HEK293 (cell line): ENCODE results near the gene TNNI3.

Source experiments
- BCL11B ChIP-seq: fragments of 450-650 bp; formaldehyde crosslinking; IDR thresholded peaks from 2 replicates; pipeline ENCODE4 v1.5.1; 2016; ENCODE audit warnings: low read depth, missing biosample characterization, missing genetic modification characterization
- KLF1 ChIP-seq: fragments of 450-650 bp; formaldehyde crosslinking; IDR thresholded peaks from 2 replicates; pipeline ENCODE4 v1.5.1; 2016; ENCODE audit warnings: missing biosample characterization, missing genetic modification characterization
- KLF7 ChIP-seq: fragments of 450-650 bp; formaldehyde crosslinking; IDR thresholded peaks from 2 replicates; pipeline ENCODE4 v1.5.1; 2016; ENCODE audit warnings: missing biosample characterization, missing genetic modification characterization, borderline replicate concordance
- MZF1 ChIP-seq: fragments of 450-650 bp; formaldehyde crosslinking; IDR thresholded peaks from 2 replicates; pipeline ENCODE4 v1.5.1; 2017; ENCODE audit warnings: missing biosample characterization, missing genetic modification characterization, borderline replicate concordance
- PATZ1 ChIP-seq: fragments of 450-650 bp; formaldehyde crosslinking; IDR thresholded peaks from 2 replicates; pipeline ENCODE4 v1.5.1; 2016; ENCODE audit warnings: missing biosample characterization, missing genetic modification characterization
- ZBTB21 ChIP-seq: fragments of 450-650 bp; formaldehyde crosslinking; IDR thresholded peaks from 2 replicates; pipeline ENCODE4 v1.5.1; 2017; ENCODE audit warnings: missing biosample characterization, missing genetic modification characterization
- ZBTB7A ChIP-seq: fragments of 450-650 bp; formaldehyde crosslinking; IDR thresholded peaks from 2 replicates; pipeline ENCODE4 v1.5.1; 2016; ENCODE audit warnings: low read depth, missing biosample characterization, missing genetic modification characterization
- ZNF23 ChIP-seq: fragments of 450-650 bp; formaldehyde crosslinking; IDR thresholded peaks from 2 replicates; pipeline ENCODE4 v1.5.1; 2016; ENCODE audit warnings: missing biosample characterization, missing genetic modification characterization, borderline replicate concordance
- ZNF302 ChIP-seq: fragments of 450-650 bp; formaldehyde crosslinking; IDR thresholded peaks from 2 replicates; pipeline ENCODE4 v1.5.1; 2016; ENCODE audit warnings: missing biosample characterization, missing genetic modification characterization, low read depth
- ZNF404 ChIP-seq: fragments of 450-650 bp; formaldehyde crosslinking; IDR thresholded peaks from 2 replicates; pipeline ENCODE4 v1.5.1; 2017; ENCODE audit warnings: missing biosample characterization, missing genetic modification characterization
- ZNF48 ChIP-seq: fragments of 450-650 bp; formaldehyde crosslinking; IDR thresholded peaks from 2 replicates; pipeline ENCODE4 v1.5.1; 2016; ENCODE audit warnings: missing biosample characterization, missing genetic modification characterization
- ZNF501 ChIP-seq: fragments of 450-650 bp; formaldehyde crosslinking; IDR thresholded peaks from 2 replicates; pipeline ENCODE4 v1.5.1; 2016; ENCODE audit warnings: missing biosample characterization, missing genetic modification characterization
- ZNF529 ChIP-seq: fragments of 450-650 bp; formaldehyde crosslinking; IDR thresholded peaks from 2 replicates; pipeline ENCODE4 v1.5.1; 2017; ENCODE audit warnings: missing genetic modification characterization, missing biosample characterization; ENCODE audit not compliant: insufficient replicate concordance
- ZNF548 ChIP-seq: fragments of 450-650 bp; formaldehyde crosslinking; IDR thresholded peaks from 2 replicates; pipeline ENCODE4 v1.5.1; 2016; ENCODE audit warnings: missing biosample characterization, missing genetic modification characterization
- ZNF654 ChIP-seq: fragments of 450-650 bp; formaldehyde crosslinking; IDR thresholded peaks from 2 replicates; pipeline ENCODE4 v1.5.1; 2016; ENCODE audit warnings: low read depth, missing biosample characterization, missing genetic modification characterization
- ZNF670 ChIP-seq: fragments of 450-650 bp; formaldehyde crosslinking; IDR thresholded peaks from 2 replicates; pipeline ENCODE4 v1.5.1; 2016; ENCODE audit warnings: missing biosample characterization, missing genetic modification characterization, low read depth
- ZNF701 ChIP-seq: fragments of 450-650 bp; formaldehyde crosslinking; IDR thresholded peaks from 2 replicates; pipeline ENCODE4 v1.5.1; 2016; ENCODE audit warnings: missing biosample characterization, missing genetic modification characterization
- ZNF768 ChIP-seq: fragments of 450-650 bp; formaldehyde crosslinking; IDR thresholded peaks from 2 replicates; pipeline ENCODE4 v1.5.1; 2018; ENCODE audit warnings: missing biosample characterization, mild to moderate bottlenecking, missing genetic modification characterization
- ZNF777 ChIP-seq: fragments of 450-650 bp; formaldehyde crosslinking; IDR thresholded peaks from 2 replicates; pipeline ENCODE4 v1.5.1; 2017; ENCODE audit warnings: missing biosample characterization, missing genetic modification characterization, borderline replicate concordance
- TF ChIP-seq, protein P1 (sequence below): fragments of 450-650 bp; formaldehyde crosslinking; conservative IDR thresholded peaks from 2 replicates; pipeline ENCODE4 v1.5.1; 2016; ENCODE audit warnings: low read depth, missing biosample characterization, missing genetic modification characterization
- TF ChIP-seq, protein P2 (sequence below): fragments of 450-650 bp; formaldehyde crosslinking; IDR thresholded peaks from 2 replicates; pipeline ENCODE4 v1.5.1; 2017; ENCODE audit warnings: missing biosample characterization, missing genetic modification characterization
- TF ChIP-seq, protein P3 (sequence below): fragments of 450-650 bp; formaldehyde crosslinking; IDR thresholded peaks from 2 replicates; pipeline ENCODE4 v1.5.1; 2016; ENCODE audit warnings: missing biosample characterization, missing genetic modification characterization, borderline replicate concordance
- TF ChIP-seq, protein P4 (sequence below): fragments of 450-650 bp; formaldehyde crosslinking; IDR thresholded peaks from 2 replicates; pipeline ENCODE4 v1.5.0; 2017; ENCODE audit warnings: missing biosample characterization, missing genetic modification characterization, borderline replicate concordance
- TF ChIP-seq, protein P5 (sequence below): fragments of 450-650 bp; formaldehyde crosslinking; IDR thresholded peaks from 2 replicates; pipeline ENCODE4; 2016; ENCODE audit warnings: missing biosample characterization, missing genetic modification characterization
- TF ChIP-seq, protein P6 (sequence below): fragments of 450-650 bp; formaldehyde crosslinking; IDR thresholded peaks from 2 replicates; pipeline ENCODE4 v1.5.1; 2016; ENCODE audit warnings: missing biosample characterization, missing genetic modification characterization

TNNI3 gene

DNA sequence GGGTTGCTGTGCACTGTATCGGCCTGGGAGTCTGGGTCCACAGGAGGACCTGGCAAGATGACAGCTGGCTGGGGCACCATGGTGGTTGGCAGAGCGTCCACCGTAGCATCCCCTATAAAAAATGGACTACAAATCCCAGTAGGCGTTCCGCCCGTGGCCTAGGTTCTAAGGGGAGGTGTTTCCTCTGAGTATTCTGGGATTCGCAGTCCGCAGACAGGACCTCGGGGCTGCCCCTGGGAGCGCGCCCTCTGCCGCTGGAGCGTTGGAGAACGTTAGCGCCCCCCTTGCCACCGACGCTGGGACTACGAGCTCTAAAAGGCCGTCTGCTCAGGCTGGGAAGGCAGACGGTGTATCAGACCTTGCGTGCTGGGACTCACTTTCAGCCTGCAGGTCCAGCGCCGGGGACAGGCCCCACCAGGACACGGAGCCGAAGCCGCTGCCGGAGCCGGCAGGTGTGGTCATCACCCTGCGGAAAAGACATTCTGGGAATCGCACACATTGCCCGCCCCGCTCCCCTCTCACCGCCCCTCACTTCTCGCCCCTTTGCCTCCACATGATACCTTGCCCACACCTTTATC, 8.5 kb upstream of the TNNI3 start (continued):
- TF ChIP-seq, protein P1, sequence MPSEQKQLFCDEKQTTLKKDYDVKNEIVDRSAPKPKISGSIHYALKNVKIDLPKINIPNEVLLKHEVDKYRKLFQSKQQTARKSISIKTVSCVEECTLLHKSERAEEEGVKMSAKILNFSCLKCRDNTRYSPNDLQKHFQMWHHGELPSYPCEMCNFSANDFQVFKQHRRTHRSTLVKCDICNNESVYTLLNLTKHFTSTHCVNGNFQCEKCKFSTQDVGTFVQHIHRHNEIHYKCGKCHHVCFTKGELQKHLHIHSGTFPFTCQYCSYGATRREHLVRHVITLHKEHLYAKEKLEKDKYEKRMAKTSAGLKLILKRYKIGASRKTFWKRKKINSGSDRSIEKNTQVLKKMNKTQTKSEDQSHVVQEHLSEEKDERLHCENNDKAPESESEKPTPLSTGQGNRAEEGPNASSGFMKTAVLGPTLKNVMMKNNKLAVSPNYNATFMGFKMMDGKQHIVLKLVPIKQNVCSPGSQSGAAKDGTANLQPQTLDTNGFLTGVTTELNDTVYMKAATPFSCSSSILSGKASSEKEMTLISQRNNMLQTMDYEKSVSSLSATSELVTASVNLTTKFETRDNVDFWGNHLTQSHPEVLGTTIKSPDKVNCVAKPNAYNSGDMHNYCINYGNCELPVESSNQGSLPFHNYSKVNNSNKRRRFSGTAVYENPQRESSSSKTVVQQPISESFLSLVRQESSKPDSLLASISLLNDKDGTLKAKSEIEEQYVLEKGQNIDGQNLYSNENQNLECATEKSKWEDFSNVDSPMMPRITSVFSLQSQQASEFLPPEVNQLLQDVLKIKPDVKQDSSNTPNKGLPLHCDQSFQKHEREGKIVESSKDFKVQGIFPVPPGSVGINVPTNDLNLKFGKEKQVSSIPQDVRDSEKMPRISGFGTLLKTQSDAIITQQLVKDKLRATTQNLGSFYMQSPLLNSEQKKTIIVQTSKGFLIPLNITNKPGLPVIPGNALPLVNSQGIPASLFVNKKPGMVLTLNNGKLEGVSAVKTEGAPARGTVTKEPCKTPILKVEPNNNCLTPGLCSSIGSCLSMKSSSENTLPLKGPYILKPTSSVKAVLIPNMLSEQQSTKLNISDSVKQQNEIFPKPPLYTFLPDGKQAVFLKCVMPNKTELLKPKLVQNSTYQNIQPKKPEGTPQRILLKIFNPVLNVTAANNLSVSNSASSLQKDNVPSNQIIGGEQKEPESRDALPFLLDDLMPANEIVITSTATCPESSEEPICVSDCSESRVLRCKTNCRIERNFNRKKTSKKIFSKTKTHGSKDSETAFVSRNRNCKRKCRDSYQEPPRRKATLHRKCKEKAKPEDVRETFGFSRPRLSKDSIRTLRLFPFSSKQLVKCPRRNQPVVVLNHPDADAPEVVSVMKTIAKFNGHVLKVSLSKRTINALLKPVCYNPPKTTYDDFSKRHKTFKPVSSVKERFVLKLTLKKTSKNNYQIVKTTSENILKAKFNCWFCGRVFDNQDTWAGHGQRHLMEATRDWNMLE, result no peak
- no peak for TF ChIP-seq ZNF768 (tag by site-specific recombination)
- TF ChIP-seq ZNF654 (tag by site-specific recombination), result no peak
- no peak for TF ChIP-seq ZBTB21
- TF ChIP-seq, protein P2, sequence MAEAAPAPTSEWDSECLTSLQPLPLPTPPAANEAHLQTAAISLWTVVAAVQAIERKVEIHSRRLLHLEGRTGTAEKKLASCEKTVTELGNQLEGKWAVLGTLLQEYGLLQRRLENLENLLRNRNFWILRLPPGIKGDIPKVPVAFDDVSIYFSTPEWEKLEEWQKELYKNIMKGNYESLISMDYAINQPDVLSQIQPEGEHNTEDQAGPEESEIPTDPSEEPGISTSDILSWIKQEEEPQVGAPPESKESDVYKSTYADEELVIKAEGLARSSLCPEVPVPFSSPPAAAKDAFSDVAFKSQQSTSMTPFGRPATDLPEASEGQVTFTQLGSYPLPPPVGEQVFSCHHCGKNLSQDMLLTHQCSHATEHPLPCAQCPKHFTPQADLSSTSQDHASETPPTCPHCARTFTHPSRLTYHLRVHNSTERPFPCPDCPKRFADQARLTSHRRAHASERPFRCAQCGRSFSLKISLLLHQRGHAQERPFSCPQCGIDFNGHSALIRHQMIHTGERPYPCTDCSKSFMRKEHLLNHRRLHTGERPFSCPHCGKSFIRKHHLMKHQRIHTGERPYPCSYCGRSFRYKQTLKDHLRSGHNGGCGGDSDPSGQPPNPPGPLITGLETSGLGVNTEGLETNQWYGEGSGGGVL, result no peak
- TF ChIP-seq ZNF548 (tag by site-specific recombination), result no peak
- no peak for TF ChIP-seq ZNF404 (tag by site-specific recombination)
- TF ChIP-seq ZNF670 (tag by site-specific recombination), result no peak
- TF ChIP-seq ZBTB7A (tag by site-specific recombination), result no peak
- peak; percentile 63; the same call in 1 of the 2 replicates for TF ChIP-seq ZNF501
- no peak for TF ChIP-seq ZNF529
- TF ChIP-seq ZNF701 (tag by site-specific recombination), result no peak
- peak; percentile 64 for TF ChIP-seq PATZ1 (tag by site-specific recombination)
- TF ChIP-seq, protein P3, sequence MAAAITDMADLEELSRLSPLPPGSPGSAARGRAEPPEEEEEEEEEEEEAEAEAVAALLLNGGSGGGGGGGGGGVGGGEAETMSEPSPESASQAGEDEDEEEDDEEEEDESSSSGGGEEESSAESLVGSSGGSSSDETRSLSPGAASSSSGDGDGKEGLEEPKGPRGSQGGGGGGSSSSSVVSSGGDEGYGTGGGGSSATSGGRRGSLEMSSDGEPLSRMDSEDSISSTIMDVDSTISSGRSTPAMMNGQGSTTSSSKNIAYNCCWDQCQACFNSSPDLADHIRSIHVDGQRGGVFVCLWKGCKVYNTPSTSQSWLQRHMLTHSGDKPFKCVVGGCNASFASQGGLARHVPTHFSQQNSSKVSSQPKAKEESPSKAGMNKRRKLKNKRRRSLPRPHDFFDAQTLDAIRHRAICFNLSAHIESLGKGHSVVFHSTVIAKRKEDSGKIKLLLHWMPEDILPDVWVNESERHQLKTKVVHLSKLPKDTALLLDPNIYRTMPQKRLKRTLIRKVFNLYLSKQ, result no peak
- no peak for TF ChIP-seq KLF7 (tag by site-specific recombination)
- TF ChIP-seq, protein P4, sequence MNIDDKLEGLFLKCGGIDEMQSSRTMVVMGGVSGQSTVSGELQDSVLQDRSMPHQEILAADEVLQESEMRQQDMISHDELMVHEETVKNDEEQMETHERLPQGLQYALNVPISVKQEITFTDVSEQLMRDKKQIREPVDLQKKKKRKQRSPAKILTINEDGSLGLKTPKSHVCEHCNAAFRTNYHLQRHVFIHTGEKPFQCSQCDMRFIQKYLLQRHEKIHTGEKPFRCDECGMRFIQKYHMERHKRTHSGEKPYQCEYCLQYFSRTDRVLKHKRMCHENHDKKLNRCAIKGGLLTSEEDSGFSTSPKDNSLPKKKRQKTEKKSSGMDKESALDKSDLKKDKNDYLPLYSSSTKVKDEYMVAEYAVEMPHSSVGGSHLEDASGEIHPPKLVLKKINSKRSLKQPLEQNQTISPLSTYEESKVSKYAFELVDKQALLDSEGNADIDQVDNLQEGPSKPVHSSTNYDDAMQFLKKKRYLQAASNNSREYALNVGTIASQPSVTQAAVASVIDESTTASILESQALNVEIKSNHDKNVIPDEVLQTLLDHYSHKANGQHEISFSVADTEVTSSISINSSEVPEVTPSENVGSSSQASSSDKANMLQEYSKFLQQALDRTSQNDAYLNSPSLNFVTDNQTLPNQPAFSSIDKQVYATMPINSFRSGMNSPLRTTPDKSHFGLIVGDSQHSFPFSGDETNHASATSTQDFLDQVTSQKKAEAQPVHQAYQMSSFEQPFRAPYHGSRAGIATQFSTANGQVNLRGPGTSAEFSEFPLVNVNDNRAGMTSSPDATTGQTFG (tag by site-specific recombination), result peak; percentile 32; the same call in 1 of the 2 replicates
- TF ChIP-seq, protein P5, sequence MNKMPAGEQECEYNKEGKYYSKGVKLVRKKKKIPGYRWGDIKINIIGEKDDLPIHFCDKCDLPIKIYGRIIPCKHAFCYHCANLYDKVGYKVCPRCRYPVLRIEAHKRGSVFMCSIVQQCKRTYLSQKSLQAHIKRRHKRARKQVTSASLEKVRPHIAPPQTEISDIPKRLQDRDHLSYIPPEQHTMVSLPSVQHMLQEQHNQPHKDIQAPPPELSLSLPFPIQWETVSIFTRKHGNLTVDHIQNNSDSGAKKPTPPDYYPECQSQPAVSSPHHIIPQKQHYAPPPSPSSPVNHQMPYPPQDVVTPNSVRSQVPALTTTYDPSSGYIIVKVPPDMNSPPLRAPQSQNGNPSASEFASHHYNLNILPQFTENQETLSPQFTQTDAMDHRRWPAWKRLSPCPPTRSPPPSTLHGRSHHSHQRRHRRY, result no peak
- no peak for TF ChIP-seq ZNF48 (tag by site-specific recombination)
- no peak; the same call in 1 of the 2 replicates for TF ChIP-seq ZNF302 (tag by site-specific recombination)
- TF ChIP-seq ZNF23 (tag by site-specific recombination), result no peak
- TF ChIP-seq ZNF777 (tag by site-specific recombination), result 0 out of 2 replicates have a peak, but pooled peaks have one; percentile 82
- TF ChIP-seq, protein P6, sequence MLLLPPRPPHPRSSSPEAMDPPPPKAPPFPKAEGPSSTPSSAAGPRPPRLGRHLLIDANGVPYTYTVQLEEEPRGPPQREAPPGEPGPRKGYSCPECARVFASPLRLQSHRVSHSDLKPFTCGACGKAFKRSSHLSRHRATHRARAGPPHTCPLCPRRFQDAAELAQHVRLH (tag by site-specific recombination), result no peak
- TF ChIP-seq MZF1 (tag by site-specific recombination), result no peak
- TF ChIP-seq BCL11B (tag by site-specific recombination), result peak; percentile 69; the same call in 1 of the 2 replicates
- no peak for TF ChIP-seq KLF1
